GM10266 (cell line): ENCODE data around the gene DAPK2.

Experiments used
- DNase-seq: peaks from one replicate; pipeline ENCODE4 v3.0.0; 2012; ENCODE audit errors: extremely low spot score
- CTCF ChIP-seq: IDR thresholded peaks from 2 replicates; pipeline ENCODE4 v1.5.1; 2012; ENCODE audit warnings: mild to moderate bottlenecking, low read depth; ENCODE audit not compliant: control insufficient read depth, insufficient read depth; ENCODE audit errors: missing control alignments

The DAPK2 gene

GRCh38 chr15:63950911-63951481 is 95.3 kb downstream of the DAPK2 start:
- no peak for DNase-seq
- no peak for TF ChIP-seq CTCF

GRCh38 chr15:63948971-63949370 is 97.3 kb downstream of the DAPK2 start:
- no peak for TF ChIP-seq CTCF
- DNase-seq: no peak

GRCh38 chr15:63948436-63948835 is 97.8 kb downstream of the DAPK2 start:
- no peak for TF ChIP-seq CTCF
- no peak for DNase-seq

GRCh38 chr15:63947228-63947627 is 99.1 kb downstream of the DAPK2 start:
- TF ChIP-seq CTCF: no peak
- DNase-seq: no peak

GRCh38 chr15:63946524-63947065 is 99.7 kb downstream of the DAPK2 start:
- no peak for TF ChIP-seq CTCF

GRCh38 chr15:63945838-63946298 is 100.4 kb downstream of the DAPK2 start:
- DNase-seq: no peak

More at GRCh38 chr15:63946524-63947065, 99.7 kb downstream of the DAPK2 start:
- no peak for DNase-seq

More at GRCh38 chr15:63945838-63946298, 100.4 kb downstream of the DAPK2 start:
- no peak for TF ChIP-seq CTCF
